GM12878 (cell line): Measurements from ENCODE around the gene FCER1G. TPM values are rescaled to one million over a fixed set of nuclear protein-coding genes. Genes with fewer than 3 reads are reported as not detected.
A peak's percentile ranks its signal among the peaks of the same experiment; 100 is the strongest.

ENCODE experiments used
- ATAC-seq: fragments of 200-7000 bp; cut with Tn5 transposase; 3 replicates; pipeline ENCODE4 v1.9.1; 2020; ENCODE audit warnings: mild to moderate bottlenecking, moderate library complexity
- BruUV-seq: library from RNA; stranded (reverse); fragments of 400-500 nt; replicated peaks from 2 replicates; lab custom pipeline; 2021; lab: Mats Ljungman, UMichigan
- CTCF ChIA-PET: fragments of 300-600 bp; sonication (Branson Sonifier 250); formaldehyde crosslinking; extraction: SDS; loops from one replicate; lab custom pipeline; 2021; ENCODE audit warnings: inconsistent platforms; lab: Yijun Ruan, JAX
- POLR2A ChIA-PET: fragments of 350-600 bp; formaldehyde crosslinking; extraction: SDS; loops from one replicate; lab custom pipeline; 2021; ENCODE audit warnings: inconsistent platforms; lab: Charles Lee
- RAD21 ChIA-PET: fragments of 300-600 bp; sonication (Branson Sonifier 250); formaldehyde crosslinking; loops from one replicate; lab custom pipeline; 2023; ENCODE audit warnings: antibody characterized with exemption; ENCODE audit not compliant: unreplicated experiment; lab: Charles Lee
- SMC1A ChIA-PET: fragments of 300-600 bp; sonication (Branson Sonifier 250); formaldehyde crosslinking; loops from one replicate; lab custom pipeline; 2023; ENCODE audit not compliant: unreplicated experiment, uncharacterized antibody; lab: Charles Lee
- DNase-seq: peaks from one replicate; pipeline ENCODE4 v3.0.0-alpha.2; 2011; ENCODE audit warnings: low read depth, low spot score
- FAIRE-seq: peaks from 3 replicates; lab custom pipeline; 2011; peaks lifted over from hg19 to GRCh38; lab: Jason Lieb, UNC
- H2AFZ ChIP-seq: 2 replicates; pipeline ENCODE4 v1.6.0; 2011; ENCODE audit warnings: low read depth, low read length, control low read depth; ENCODE audit not compliant: control insufficient read depth
- H3K27ac ChIP-seq: 2 replicates; pipeline ENCODE4 v1.5.1; 2011; ENCODE audit warnings: control low read depth; ENCODE audit not compliant: control insufficient read depth, insufficient read depth
- H3K27me3 ChIP-seq, 2 experiments: replicated peaks in 1 of 2; 2 replicates each; pipeline versions ENCODE4 v1.6.0 to v1.6.1; 2011; ENCODE audit warnings: low read length in 1 of 2; ENCODE audit not compliant: control insufficient read depth in 2 of 2, insufficient read depth in 2 of 2
- H3K36me3 ChIP-seq, 2 experiments: 2 replicates each; pipeline ENCODE4 v1.5.1; 2011; ENCODE audit warnings: low read length in 1 of 2; ENCODE audit not compliant: control insufficient read depth in 2 of 2, insufficient read depth in 2 of 2
- H3K4me1 ChIP-seq: 2 replicates; pipeline ENCODE4 v1.6.1; 2011; ENCODE audit warnings: mild to moderate bottlenecking, low read length, moderate library complexity, mixed read lengths; ENCODE audit not compliant: control insufficient read depth, insufficient read depth
- H3K4me2 ChIP-seq: 2 replicates; pipeline ENCODE4 v1.6.0; 2011; ENCODE audit warnings: control low read depth; ENCODE audit not compliant: control insufficient read depth, insufficient read depth
- H3K4me3 ChIP-seq: fragments of 200-600 bp; sonication (generic); 2 replicates; pipeline ENCODE4 v1.5.1; 2016
- H3K79me2 ChIP-seq: 2 replicates; pipeline ENCODE4 v1.6.0; 2011; ENCODE audit warnings: low read length; ENCODE audit not compliant: control insufficient read depth, insufficient read depth
- H3K9ac ChIP-seq: 2 replicates; pipeline ENCODE4 v1.8.0; 2011; ENCODE audit warnings: low read length, control low read depth, mixed read lengths; ENCODE audit not compliant: control insufficient read depth, insufficient read depth
- H3K9me3 ChIP-seq: replicated peaks from 3 replicates; pipeline ENCODE4 v1.5.1; 2011; ENCODE audit warnings: mild to moderate bottlenecking, low read length; ENCODE audit not compliant: control insufficient read depth, insufficient read depth
- H4K20me1 ChIP-seq: 2 replicates; pipeline ENCODE4 v1.6.0; 2011; ENCODE audit not compliant: control insufficient read depth, insufficient read depth
- CREM ChIP-seq: IDR thresholded peaks from 2 replicates; pipeline ENCODE4 v1.6.1; 2014; ENCODE audit warnings: antibody characterized with exemption, low read depth
- FOXM1 ChIP-seq: IDR thresholded peaks from 2 replicates; pipeline ENCODE4 v1.6.1; 2012; ENCODE audit warnings: low read depth, mild to moderate bottlenecking, inconsistent platforms, low read length, moderate library complexity
- GABPA ChIP-seq: IDR thresholded peaks from 2 replicates; pipeline ENCODE4 v1.6.1; 2014; ENCODE audit warnings: antibody characterized with exemption, low read depth, mild to moderate bottlenecking, inconsistent platforms
- IKZF1 ChIP-seq: fragments of 450-650 bp; conservative IDR thresholded peaks from 2 replicates; pipeline ENCODE4 v1.6.1; 2017; ENCODE audit warnings: antibody characterized with exemption, mild to moderate bottlenecking
- IKZF2 ChIP-seq, 2 experiments: fragments of 450-650 bp; IDR thresholded peaks; 2 replicates each; pipeline ENCODE4 v1.6.1; 2017; ENCODE audit warnings: mild to moderate bottlenecking in 2 of 2, moderate library complexity in 2 of 2
- IRF3 ChIP-seq: fragments of 450-650 bp; IDR thresholded peaks from 2 replicates; pipeline ENCODE4 v1.6.1; 2014; ENCODE audit warnings: mild to moderate bottlenecking
- NFIC ChIP-seq: IDR thresholded peaks from 2 replicates; pipeline ENCODE4 v1.6.1; 2012; ENCODE audit warnings: low read depth, mild to moderate bottlenecking, inconsistent platforms, low read length, moderate library complexity
- RAD21 ChIP-seq: IDR thresholded peaks from 2 replicates; pipeline ENCODE4 v1.6.1; 2011; ENCODE audit warnings: mild to moderate bottlenecking, low read depth, low read length, moderate library complexity; ENCODE audit not compliant: insufficient read depth
- RBBP5 ChIP-seq: fragments of 200-600 bp; sonication (generic); conservative IDR thresholded peaks from 2 replicates; pipeline ENCODE4 v1.6.1; 2016
- RFX5 ChIP-seq: IDR thresholded peaks from 2 replicates; pipeline ENCODE4 v1.6.1; 2011; ENCODE audit warnings: low read depth, low read length, improper control_type of control experiment
- RUNX3 ChIP-seq: IDR thresholded peaks from 2 replicates; pipeline ENCODE4 v1.6.1; 2012; ENCODE audit warnings: low read length, inconsistent platforms
- SKIL ChIP-seq: fragments of 450-650 bp; IDR thresholded peaks from 2 replicates; pipeline ENCODE4 v1.6.1; 2017; ENCODE audit warnings: mild to moderate bottlenecking, low read depth, inconsistent platforms; ENCODE audit not compliant: poor library complexity, severe bottlenecking
- TAF1 ChIP-seq: IDR thresholded peaks from 2 replicates; pipeline ENCODE4 v1.6.1; 2011; ENCODE audit warnings: mild to moderate bottlenecking, low read depth, low read length, borderline replicate concordance
- ZNF274 ChIP-seq: IDR thresholded peaks from one replicate; pipeline ENCODE4 v1.8.0; 2011; ENCODE audit not compliant: insufficient read length, insufficient read depth
- ZNF687 ChIP-seq: fragments of 450-650 bp; IDR thresholded peaks from 2 replicates; pipeline ENCODE4 v1.6.1; 2017; ENCODE audit warnings: mild to moderate bottlenecking, moderate library complexity
- WGBS: methylation state at CpG from one replicate; pipeline ENCODE4 v1.1.6; 2016; ENCODE audit warnings: low lambda C conversion rate; ENCODE audit not compliant: insufficient replicate concordance, insufficient coverage; ENCODE audit errors: missing lambda C conversion rate; 5-methylcytosine and 5-hydroxymethylcytosine counted together
- in situ Hi-C: fragments of 300-500 bp; cut with MboI; formaldehyde crosslinking; loops from 9 replicates; pipeline ENCODE4 v1.14.3; 2018; ENCODE audit warnings: mixed read lengths
- intact Hi-C: fragments of 100-400 bp; cut with micrococcal nuclease; formaldehyde crosslinking; loops from one replicate; pipeline ENCODE4 v1.14.2; 2022; ENCODE audit not compliant: unreplicated experiment
- polyA plus RNA-seq, 11 experiments: library from polyadenylated mRNA; depleted of rRNA in 4 of 11; unstranded in 6 of 11; stranded (reverse) in 5 of 11; fragments of >200 nt; fragmentation: Nextera tagmentation in 4 of 11; fragmentation: Illumina TruSeq in 1 of 11; extraction: Ambion mirVana in 4 of 11; extraction: Trizol in 1 of 11; gene quantifications; 1 replicate in 1 of 11; 2 replicates in 10 of 11; pipeline versions ENCODE4 v1.2.1 to v1.2.3, GENCODE V29; 2011 to 2016; ENCODE audit warnings: inconsistent platforms in 2 of 11, missing spikeins in 2 of 11, low read depth in 1 of 11
- total RNA-seq, 4 experiments: library from RNA; depleted of rRNA in 3 of 4; stranded (reverse); fragments of >200 nt in 3 of 4; fragmentation: Illumina TruSeq in 1 of 4; extraction: Trizol in 1 of 4; gene quantifications; 2 replicates each; pipeline versions ENCODE4 v1.2.1 to v1.2.3, GENCODE V29; 2013 to 2021

The FCER1G gene
- total and polyA plus RNA-seq, 10 of the 15 experiments (the other 5 are each of a cell fraction or from before 2014, with no cell fraction given), result 0.40 to 1.9 (median 0.89) TPM

- TF ChIP-seq RAD21 (peak; percentile 48; the same call in 1 of the 2 replicates), RFX5 (no peak), ZNF274 (no peak), CREM (no peak), RBBP5 (no peak), GABPA (no peak), IRF3 (no peak), TAF1 (no peak), FOXM1 (no peak)
Measured at GRCh38 chr1:161180639-161181038, 34.5 kb upstream of the FCER1G start (continued).

GRCh38 chr1:161182214-161182613, 32.9 kb upstream of the FCER1G start:
- H3K4me3 ChIP-seq, result no peak overlapping the region; the same call in 1 of the 2 replicates
- ATAC-seq (peak; percentile 56), FAIRE-seq (peak; percentile 69), DNase-seq (peak; percentile 63)
- SMC1A ChIA-PET, result interaction anchor here (0.7 to 5.6 kb wide), 15 partner anchors 10 to 207 kb away, joined by 3 to 50 read pairs (median 6); partner anchors contain the start of genes APOA2, NDUFS2, PPOX and TOMM40L
- H3K9me3 ChIP-seq, result no peaks in the 10 kb centered on the region
- H4K20me1 ChIP-seq, result no peaks in the 10 kb centered on the region
- WGBS, result 43% methylated on average over 1 of the region's 1 CpG
- 0 out of 2 replicates have a peak overlapping the region, but pooled peaks have one; percentile 17 for H3K9ac ChIP-seq
- POLR2A ChIA-PET, result interaction anchor here (0.7 to 2.7 kb wide), 9 partner anchors 16 to 207 kb away, joined by 3 to 17 read pairs (median 4); partner anchors contain the start of genes DEDD, NDUFS2, PPOX and USF1
- H3K36me3 ChIP-seq, result no peaks in the 10 kb centered on the region
- no peak overlapping the region for H2AFZ ChIP-seq
- CTCF ChIA-PET, result interaction anchor here (0.6 to 5.6 kb wide), 18 partner anchors 11 to 200 kb away, joined by 3 to 74 read pairs (median 10); partner anchors contain the start of genes APOA2, NDUFS2, PPOX and TOMM40L
- RAD21 ChIA-PET, result interaction anchor here (0.8 to 3.2 kb wide), 11 partner anchors 12 to 132 kb away, joined by 3 to 25 read pairs (median 5); partner anchors contain the start of genes ADAMTS4, NDUFS2, PPOX and SDHC
- peak overlapping the region; percentile 79 for H3K4me2 ChIP-seq
- peaks cover 59% of the 10 kb centered on the region for H3K4me1 ChIP-seq
- H3K27me3 ChIP-seq, result no peaks in the 10 kb centered on the region
- peaks cover 16% of the 10 kb centered on the region for H3K79me2 ChIP-seq
- no TSS peak for BruUV-seq
- peak overlapping the region; percentile 97 for H3K27ac ChIP-seq
- in situ Hi-C loops, result no loop called here
- intact Hi-C loops, result no loop called here
- TF ChIP-seq SKIL (no peak), ZNF687 (0 out of 2 replicates have a peak, but pooled peaks have one; percentile 49), RUNX3 (peak; percentile 77), NFIC (peak; percentile 54), IKZF2 (IDR thresholded peaks at IDR 0.05) (peak; percentile 34 to 35; a peak in 2 of 4 replicates), IKZF1 (peak; percentile 10; the same call in 1 of the 2 replicates)
